Measurements from ENCODE around the gene STRA6. TPM values are rescaled to one million over a fixed set of nuclear protein-coding genes. Genes with fewer than 3 reads are reported as not detected.

The STRA6 gene
- total RNA-seq, 6 donors from 2014 or later = 0.22 to 3.5 (median 0.88) TPM; not detected in 3

DNA sequence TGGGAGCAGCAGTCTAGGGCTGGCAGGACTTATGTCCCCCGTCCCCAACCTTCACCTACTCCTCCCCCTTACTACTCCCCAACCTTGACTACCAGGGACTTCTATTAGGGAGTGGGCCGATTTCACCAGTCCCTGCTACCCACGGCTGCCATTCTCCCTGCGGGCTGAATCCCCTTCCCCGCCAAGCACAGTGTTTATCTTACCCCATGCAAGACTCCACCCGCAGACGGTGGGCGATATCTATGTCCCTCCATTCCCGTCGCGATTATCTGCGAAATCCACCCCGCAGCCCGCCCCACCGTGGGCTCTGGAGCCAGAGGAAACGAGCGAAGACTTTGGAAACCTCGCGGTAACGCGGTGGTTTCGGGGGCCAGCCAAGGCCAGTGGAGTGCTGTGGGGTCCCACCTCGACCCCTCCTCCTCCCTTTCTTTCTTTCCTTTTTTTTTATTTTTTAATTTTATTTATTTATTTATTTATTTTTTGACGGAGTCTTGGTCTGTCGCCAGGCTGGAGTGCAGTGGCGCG lies 67.5 kb downstream of the STRA6 start:
- H3K4me1 ChIP-seq = peaks cover 23 to 50% (median 36%) of the 10 kb centered on the region in 4 donors
- peaks cover 4 to 75% (median 36%) of the 10 kb centered on the region in 4 donors for H3K27me3 ChIP-seq
- TF ChIP-seq POLR2AphosphoS5 (IDR thresholded peaks at IDR 0.05) (no peak), POLR2A (IDR thresholded peaks at IDR 0.05) (no peak), CTCF (IDR thresholded peaks at IDR 0.05) (no peak), EP300 (IDR thresholded peaks at IDR 0.05) (no peak)
- no peak overlapping the region for H3K27ac ChIP-seq
- WGBS, 2 donors = 36 to 41% methylated on average over 27 of the region's 27 CpGs
- no peak overlapping the region for H3K4me3 ChIP-seq
- H3K36me3 ChIP-seq = no peaks in the 10 kb centered on the region
- no peak for ATAC-seq (ENCODE audit: low FRiP score in 2 of 2)
- no peaks in the 10 kb centered on the region for H3K9me3 ChIP-seq
- peak in 1 of 2 donors; percentile 40 for DNase-seq

GRCh38 chr15:74134387-74135027 lies 68.1 kb downstream of the STRA6 start:
- Histone ChIP-seq H3K4me3 (no peak overlapping the region), H3K4me1 (peaks cover 24 to 56% (median 42%) of the 10 kb centered on the region in 4 donors), H3K36me3 (no peaks in the 10 kb centered on the region), H3K9me3 (no peaks in the 10 kb centered on the region), H3K27ac (no peak overlapping the region), H3K27me3 (peaks cover 4 to 81% (median 39%) of the 10 kb centered on the region in 4 donors)
- no peak for ATAC-seq (ENCODE audit: low FRiP score in 2 of 2)
- 31 to 42% methylated on average over 19 to 47 of the region's 53 CpGs for WGBS, 2 donors
- TF ChIP-seq POLR2AphosphoS5 (IDR thresholded peaks at IDR 0.05) (no peak), CTCF (IDR thresholded peaks at IDR 0.05) (peak in 5 of 6 experiments; percentile 9 to 48 (median 29)), POLR2A (IDR thresholded peaks at IDR 0.05) (no peak), EP300 (IDR thresholded peaks at IDR 0.05) (no peak)
- peak; percentile 53 to 86 for DNase-seq

GRCh38 chr15:74133694-74134386 lies 68.7 kb downstream of the STRA6 start:
- H3K27me3 ChIP-seq = peaks cover 4 to 88% (median 42%) of the 10 kb centered on the region in 4 donors
- WGBS, 2 donors = 55 to 61% methylated on average over 48 to 64 of the region's 71 CpGs
- peak in 1 of 2 donors; percentile 79 for DNase-seq

More at GRCh38 chr15:74133694-74134386, 68.7 kb downstream of the STRA6 start:
- H3K36me3 ChIP-seq = no peaks in the 10 kb centered on the region
- no peak overlapping the region for H3K4me3 ChIP-seq
- TF ChIP-seq POLR2AphosphoS5 (IDR thresholded peaks at IDR 0.05) (no peak), EP300 (IDR thresholded peaks at IDR 0.05) (no peak), POLR2A (IDR thresholded peaks at IDR 0.05) (no peak), CTCF (IDR thresholded peaks at IDR 0.05) (no peak)
- H3K27ac ChIP-seq = no peak overlapping the region
- ATAC-seq (ENCODE audit: low FRiP score in 2 of 2) = no peak
- no peaks in the 10 kb centered on the region for H3K9me3 ChIP-seq
- peaks cover 29 to 63% (median 49%) of the 10 kb centered on the region in 4 donors for H3K4me1 ChIP-seq
